Mesothelial cell of epicardium (in vitro differentiated cells): ENCODE results near the gene RAD51B. TPM values are rescaled to one million over a fixed set of nuclear protein-coding genes. Genes with fewer than 3 reads are reported as not detected.

ENCODE experiments used
- DNase-seq, 2 experiments: peaks; one replicate each; pipeline ENCODE4 v3.0.0; 2021; ENCODE audit warnings: low spot score in 2 of 2; ENCODE audit not compliant: unreplicated experiment in 2 of 2
- H3K27ac Mint-ChIP-seq: 2 replicates; pipeline ENCODE4 v1.8.0; 2021; ENCODE audit warnings: mixed read lengths
- H3K27me3 Mint-ChIP-seq: 2 replicates; pipeline ENCODE4 v1.8.0; 2021; ENCODE audit warnings: low read depth, mixed read lengths
- H3K36me3 Mint-ChIP-seq: 2 replicates; pipeline ENCODE4 v1.8.0; 2021; ENCODE audit warnings: mixed read lengths
- H3K4me1 Mint-ChIP-seq: 2 replicates; pipeline ENCODE4 v1.8.0; 2021; ENCODE audit warnings: mixed read lengths
- H3K4me3 Mint-ChIP-seq: 2 replicates; pipeline ENCODE4 v1.8.0; 2021; ENCODE audit warnings: mild to moderate bottlenecking, moderate library complexity, mixed read lengths
- H3K9me3 Mint-ChIP-seq: 2 replicates; pipeline ENCODE4 v1.8.0; 2021; ENCODE audit warnings: mixed read lengths
- total RNA-seq: library from RNA; stranded (reverse); gene quantifications from 3 replicates; pipeline ENCODE4 v1.2.1, GENCODE V29; 2021
- TF ChIP-seq, protein P1 (sequence below): fragments of 200-600 bp; sonication (generic); IDR thresholded peaks from one replicate; pipeline ENCODE4 v1.5.0; 2021; ENCODE audit warnings: antibody characterized with exemption; ENCODE audit not compliant: unreplicated experiment

The RAD51B gene
- total RNA-seq, 1 donor from 2014 or later = 34.7 TPM

DNA sequence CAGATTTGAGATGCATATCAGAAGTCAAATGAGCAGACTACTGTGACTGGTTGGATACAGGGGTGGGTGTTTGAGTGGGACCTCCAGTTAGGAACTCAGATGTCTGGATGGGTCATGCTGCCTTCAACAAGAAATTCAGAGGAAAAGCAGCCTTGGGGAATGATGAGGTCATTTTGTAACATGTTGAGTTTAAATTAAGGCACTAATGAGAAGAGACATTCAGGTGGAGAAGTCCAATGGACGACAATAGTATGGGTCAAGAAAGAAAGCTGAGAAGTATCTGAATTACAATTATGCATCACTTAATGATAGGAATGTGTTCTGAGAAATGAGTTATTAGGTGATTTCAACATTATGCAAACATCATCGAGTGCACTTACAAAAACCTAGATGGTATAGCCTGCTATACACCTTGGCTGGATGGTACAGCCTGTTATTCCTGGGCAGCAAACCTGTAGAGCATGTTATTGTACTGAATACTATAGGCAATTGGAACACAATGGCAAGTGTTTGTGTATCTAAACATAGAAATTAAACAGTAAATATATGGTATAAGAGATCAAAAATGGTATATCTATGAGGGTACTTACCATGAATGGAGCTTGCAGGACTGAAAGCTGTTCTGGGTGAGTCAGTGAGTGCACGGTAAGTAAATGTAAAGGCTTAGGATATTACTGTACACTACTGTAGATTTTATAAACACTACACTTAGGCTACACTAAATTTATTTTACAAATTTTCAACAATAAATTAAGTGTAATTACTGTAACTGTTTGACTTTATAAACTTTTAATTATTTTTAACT lies 414.7 kb downstream of the RAD51B start:
- H3K36me3 Mint-ChIP-seq = no peaks in the 10 kb centered on the region
- TF ChIP-seq, protein P1, sequence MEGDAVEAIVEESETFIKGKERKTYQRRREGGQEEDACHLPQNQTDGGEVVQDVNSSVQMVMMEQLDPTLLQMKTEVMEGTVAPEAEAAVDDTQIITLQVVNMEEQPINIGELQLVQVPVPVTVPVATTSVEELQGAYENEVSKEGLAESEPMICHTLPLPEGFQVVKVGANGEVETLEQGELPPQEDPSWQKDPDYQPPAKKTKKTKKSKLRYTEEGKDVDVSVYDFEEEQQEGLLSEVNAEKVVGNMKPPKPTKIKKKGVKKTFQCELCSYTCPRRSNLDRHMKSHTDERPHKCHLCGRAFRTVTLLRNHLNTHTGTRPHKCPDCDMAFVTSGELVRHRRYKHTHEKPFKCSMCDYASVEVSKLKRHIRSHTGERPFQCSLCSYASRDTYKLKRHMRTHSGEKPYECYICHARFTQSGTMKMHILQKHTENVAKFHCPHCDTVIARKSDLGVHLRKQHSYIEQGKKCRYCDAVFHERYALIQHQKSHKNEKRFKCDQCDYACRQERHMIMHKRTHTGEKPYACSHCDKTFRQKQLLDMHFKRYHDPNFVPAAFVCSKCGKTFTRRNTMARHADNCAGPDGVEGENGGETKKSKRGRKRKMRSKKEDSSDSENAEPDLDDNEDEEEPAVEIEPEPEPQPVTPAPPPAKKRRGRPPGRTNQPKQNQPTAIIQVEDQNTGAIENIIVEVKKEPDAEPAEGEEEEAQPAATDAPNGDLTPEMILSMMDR = no peak
- no peaks in the 10 kb centered on the region for H3K27me3 Mint-ChIP-seq
- no peak for DNase-seq
- no peak overlapping the region for H3K27ac Mint-ChIP-seq
- no peaks in the 10 kb centered on the region for H3K9me3 Mint-ChIP-seq
- H3K4me3 Mint-ChIP-seq = no peak overlapping the region
- peaks cover 36% of the 10 kb centered on the region for H3K4me1 Mint-ChIP-seq

DNA sequence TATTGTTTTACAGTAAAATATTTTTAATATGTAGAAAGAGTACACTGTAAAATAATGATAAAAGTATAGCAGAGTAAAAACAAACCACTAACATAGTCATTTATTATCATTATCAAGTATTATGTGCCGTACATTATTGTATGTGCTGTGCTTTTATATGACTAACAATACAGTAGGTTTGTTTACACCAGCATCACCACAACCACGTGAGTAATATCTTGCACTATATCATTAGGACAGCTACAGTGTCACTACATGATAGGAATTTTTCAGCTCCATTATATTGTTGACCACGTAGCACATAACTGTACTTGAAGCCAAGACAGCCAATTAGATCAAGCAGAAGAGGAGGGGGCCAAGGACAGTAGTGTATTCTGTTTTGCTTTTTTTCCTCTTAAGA lies 415.4 kb downstream of the RAD51B start:
- Mint-ChIP-seq H3K9me3 (no peaks in the 10 kb centered on the region), H3K27ac (peak overlapping the region; percentile 68), H3K4me3 (no peak overlapping the region), H3K4me1 (peaks cover 38% of the 10 kb centered on the region), H3K36me3 (no peaks in the 10 kb centered on the region), H3K27me3 (no peaks in the 10 kb centered on the region)
- DNase-seq = no peak
- TF ChIP-seq, protein P1 = no peak

DNA sequence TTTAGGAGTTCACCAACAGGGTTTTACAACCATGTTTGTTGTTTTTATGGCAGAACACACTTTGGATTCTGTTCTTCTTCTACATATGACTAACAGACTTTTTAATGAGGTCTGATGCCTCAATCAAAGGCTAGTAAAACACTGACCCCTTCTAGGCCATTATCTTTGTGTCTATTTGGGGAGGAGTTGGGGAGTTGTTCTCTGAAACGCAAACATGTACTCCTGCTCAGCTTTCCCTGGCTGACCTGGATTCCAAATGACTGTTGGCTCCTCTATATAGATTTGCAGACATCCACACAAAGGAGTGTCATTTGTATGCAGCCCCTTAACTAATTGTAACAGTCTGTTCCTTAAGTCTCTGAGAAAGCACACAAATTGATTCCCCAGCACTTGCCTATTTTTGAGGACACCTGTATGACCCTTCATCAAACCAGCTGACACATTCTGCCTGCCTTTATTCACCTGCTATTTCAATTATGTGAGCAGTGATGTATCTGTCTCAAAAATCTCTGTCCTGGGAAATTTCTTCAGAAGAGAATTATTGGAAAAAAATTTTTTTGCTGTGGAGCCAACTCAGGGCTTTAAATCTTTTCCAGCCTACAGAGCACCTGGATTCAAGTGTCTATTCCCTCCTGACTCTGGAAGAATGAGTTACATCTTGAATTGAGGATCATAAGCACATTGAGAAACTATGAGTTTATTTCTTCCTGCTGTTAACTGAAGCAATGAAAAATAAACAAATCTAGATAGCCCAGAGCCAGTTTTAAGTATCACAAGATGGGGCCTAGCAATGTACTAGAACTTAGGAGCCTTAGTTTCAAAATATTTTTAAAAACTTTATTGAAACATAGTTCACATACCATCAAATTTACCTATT lies 417.2 kb downstream of the RAD51B start:
- Mint-ChIP-seq H3K27me3 (no peaks in the 10 kb centered on the region), H3K27ac (peak overlapping the region; percentile 95), H3K4me3 (no peak overlapping the region), H3K9me3 (no peaks in the 10 kb centered on the region), H3K36me3 (no peaks in the 10 kb centered on the region), H3K4me1 (peaks cover 42% of the 10 kb centered on the region)
- TF ChIP-seq, protein P1 = no peak
- DNase-seq = no peak

DNA sequence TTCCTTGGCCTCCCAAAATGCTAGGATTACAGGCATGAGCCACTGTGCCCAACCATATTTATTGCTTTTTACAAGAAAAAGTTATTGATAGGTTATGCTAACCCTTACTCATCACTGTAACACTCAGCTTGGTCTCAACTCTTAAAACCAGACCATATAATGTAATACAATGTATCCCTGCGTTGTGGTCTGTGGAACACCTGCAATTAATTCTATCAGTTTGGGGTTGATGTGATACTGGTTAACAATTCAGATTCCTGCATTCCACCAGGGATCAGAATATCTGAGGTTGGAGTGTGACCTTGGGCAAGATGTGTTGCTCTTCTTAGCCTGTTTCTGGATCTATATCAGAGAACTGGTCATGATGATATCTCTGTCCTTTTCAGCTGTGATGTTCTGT lies 419.0 kb downstream of the RAD51B start:
- Mint-ChIP-seq H3K27ac (peak overlapping the region; percentile 95), H3K27me3 (no peaks in the 10 kb centered on the region), H3K4me1 (peaks cover 53% of the 10 kb centered on the region), H3K36me3 (no peaks in the 10 kb centered on the region), H3K9me3 (no peaks in the 10 kb centered on the region), H3K4me3 (no peak overlapping the region)
- no peak for DNase-seq
- TF ChIP-seq, protein P1 = no peak

DNA sequence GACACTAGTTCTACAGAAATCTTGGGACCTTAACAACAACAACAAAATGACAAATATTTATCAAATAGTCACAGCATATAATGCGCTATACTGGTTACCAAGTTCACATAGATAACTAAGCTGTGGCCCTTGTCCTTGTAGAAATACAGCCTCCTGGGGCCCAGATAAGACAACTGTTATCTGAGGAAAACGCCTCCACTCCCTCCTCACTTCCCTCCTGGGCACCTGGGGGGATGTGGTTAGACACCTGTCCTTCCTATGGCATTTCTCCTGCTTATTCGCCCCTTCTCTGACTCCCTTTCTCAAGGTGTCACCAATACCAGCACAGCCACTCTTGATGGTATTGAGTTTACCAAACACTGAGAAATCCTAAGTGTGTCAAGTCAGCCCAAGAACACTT lies 419.4 kb downstream of the RAD51B start:
- Mint-ChIP-seq H3K9me3 (no peaks in the 10 kb centered on the region), H3K36me3 (no peaks in the 10 kb centered on the region), H3K4me1 (peaks cover 58% of the 10 kb centered on the region), H3K27me3 (no peaks in the 10 kb centered on the region), H3K4me3 (no peak overlapping the region), H3K27ac (peak overlapping the region; percentile 95)
- DNase-seq = no peak
- TF ChIP-seq, protein P1 = no peak
